HG03066 (cell line): ENCODE data around the gene LYG2.
"Not testable (repeated sequence)": the region's sequence is repeated elsewhere in the genome, so short reads cannot be mapped to it uniquely, and the experiment has no call there.

ENCODE experiments used
- ATAC-seq: cut with Tn5 transposase; IDR thresholded peaks from one replicate; pipeline ENCODE4 v1.9.1; 2021; ENCODE audit warnings: low read depth; ENCODE audit not compliant: unreplicated experiment

LYG2 gene, protein sequence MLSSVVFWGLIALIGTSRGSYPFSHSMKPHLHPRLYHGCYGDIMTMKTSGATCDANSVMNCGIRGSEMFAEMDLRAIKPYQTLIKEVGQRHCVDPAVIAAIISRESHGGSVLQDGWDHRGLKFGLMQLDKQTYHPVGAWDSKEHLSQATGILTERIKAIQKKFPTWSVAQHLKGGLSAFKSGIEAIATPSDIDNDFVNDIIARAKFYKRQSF

DNA sequence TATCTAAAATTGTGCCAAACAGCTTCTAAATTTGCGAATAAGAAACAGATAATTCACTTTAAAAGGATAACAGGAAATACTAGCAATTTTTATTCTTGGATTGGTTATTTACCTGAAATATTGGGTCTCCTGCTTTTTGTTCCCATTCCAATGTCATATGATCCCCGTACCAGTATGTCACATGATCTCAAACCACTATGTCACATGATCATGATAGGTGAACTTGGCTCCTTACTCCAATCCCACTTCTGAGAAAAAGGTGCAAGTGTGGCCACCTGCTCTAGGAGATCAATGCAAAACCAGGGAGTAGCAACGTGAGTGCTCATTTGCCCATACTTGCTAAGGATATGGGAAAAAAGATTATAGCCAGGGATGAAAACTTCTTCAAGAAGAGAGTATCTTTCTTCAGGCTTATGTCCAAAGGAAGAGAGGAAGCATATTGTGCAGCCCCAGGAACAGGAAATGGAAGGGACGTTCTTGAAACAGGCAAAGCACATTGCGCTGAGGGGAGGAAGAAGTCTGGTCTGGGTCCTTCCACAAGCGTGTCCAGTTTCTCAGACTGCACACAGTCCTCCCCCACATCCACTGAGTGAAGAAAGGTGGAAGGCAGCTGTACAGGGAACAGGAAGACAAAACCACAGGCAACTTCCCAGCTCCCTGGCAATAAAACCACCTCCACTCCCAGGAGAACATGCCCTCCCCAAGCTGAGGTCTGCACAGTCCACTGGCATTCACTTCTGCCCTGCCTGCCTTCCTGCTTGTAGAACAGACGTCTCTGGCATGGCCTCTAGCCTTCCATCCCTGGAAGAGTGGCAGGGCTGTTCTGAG is at the start of gene LYG2:
Gene LYG2 (minus strand): TSS at position 176 of the 828 bp plus-strand sequence. CDS start 1,406 bp downstream, outside the sequence.
- no peak for ATAC-seq

DNA sequence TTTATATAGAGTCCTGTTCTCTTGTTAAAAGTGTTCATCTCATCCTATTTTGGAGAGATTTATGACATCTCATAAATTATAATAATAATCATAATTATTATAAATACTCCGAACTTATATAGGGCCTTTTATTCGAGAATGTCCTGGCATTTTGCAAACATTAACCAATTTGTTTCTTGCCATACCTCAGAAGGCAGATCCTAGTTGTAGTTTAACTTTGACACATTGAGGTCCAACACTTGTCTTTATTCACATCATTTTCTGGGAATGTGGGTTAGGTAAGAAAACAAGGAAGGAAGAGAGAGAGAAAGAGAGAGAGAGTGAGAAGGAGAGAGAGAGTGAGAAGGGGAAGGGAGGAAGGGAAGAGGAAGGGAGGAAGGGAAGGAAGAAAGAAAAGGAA is 45.6 kb upstream of the LYG2 start, which contains the start of gene LYG1:
Gene LYG1 (minus strand): TSS at position 101 of the 400 bp plus-strand sequence. CDS start 5,527 bp downstream, outside the sequence.
- ATAC-seq, result not testable (repeated sequence)

DNA sequence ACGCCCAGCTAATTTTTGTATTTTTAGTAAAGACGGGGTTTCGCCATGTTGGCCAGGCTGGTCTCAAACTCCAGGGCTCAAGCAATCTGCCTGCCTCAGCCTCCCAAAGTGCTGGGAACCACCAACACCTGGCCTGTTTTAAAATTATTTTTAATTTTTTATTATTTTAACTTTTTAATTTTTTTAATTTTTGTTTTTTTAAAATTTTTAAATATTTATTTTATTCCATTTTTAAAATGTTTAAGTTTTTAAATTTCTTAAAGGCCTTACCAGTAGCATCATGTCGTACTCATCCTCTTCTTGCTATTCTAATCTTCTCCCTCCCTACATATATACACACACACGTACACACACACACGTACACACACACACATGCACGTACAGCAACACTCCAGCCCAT is 44.1 kb upstream of the LYG2 start:
- no peak for ATAC-seq

DNA sequence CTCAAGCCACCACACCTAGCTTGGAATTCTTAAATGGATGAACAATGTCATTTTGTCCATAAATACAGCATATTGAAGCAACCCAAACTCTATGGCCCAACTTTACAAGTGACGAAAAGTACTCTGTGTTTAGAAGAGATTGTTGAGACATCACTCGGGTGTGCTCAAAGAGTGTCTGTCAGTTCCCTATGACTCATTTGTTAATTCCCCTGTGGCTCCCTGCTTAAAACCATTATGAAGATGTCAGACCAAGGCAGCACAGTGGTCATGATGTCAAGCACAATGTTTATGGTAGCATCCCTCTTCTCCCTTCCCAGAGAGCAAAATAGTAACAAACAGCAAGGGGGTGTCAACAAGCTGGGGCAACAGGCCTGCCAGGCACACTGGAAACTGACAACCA is 42.5 kb upstream of the LYG2 start:
- no peak for ATAC-seq

DNA sequence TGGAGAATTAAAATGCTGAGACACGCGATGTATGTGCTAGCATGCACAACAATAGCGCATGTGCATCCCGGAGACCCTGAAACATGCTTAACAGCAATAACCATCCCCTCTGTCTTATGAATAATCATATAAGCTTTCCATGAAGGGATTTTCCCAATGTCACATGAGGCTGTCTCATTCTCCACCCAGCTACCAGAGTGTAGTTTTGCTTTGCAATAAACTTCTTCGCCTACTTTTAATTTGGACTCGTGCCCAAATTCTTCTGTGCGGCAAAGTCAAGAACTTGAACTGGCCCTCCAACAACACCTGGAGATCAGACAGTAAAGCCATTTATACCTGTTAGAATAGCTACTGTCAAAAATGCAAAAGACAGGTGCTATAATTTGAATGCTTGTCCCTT is 30.1 kb upstream of the LYG2 start:
- no peak for ATAC-seq

DNA sequence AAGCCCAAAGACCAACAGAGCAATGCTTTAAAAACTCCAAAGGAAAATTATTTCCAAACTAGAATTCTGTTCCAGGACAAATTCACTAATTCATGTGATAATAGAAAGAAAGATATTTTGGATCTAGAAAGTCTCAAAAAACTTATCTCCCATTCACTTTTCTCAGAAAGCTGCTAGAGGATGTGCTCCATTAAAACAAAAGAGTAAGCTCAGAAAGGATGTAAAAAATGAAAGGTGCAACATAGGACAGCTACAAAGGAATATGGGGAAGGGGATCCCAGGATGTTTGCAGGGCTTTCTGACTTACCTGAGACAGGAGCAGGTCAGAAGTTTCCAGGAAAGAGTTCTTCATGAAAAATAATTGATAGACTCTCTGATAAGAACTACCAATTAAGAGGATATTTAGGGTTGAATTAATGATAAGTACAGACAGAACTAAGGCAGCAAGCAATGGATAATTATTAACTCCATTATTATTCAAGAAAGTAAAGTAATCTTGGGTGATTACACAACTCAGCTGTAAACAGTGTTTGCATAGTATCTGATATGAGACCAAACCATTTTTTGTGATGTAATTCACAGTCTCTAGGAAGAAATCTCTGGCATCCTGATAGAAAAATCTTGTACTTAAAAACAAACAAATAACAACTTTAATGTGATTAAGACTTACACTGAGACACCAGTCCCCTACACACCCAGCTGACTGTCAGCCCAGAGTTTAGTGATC is 24.7 kb upstream of the LYG2 start:
- no peak for ATAC-seq

DNA sequence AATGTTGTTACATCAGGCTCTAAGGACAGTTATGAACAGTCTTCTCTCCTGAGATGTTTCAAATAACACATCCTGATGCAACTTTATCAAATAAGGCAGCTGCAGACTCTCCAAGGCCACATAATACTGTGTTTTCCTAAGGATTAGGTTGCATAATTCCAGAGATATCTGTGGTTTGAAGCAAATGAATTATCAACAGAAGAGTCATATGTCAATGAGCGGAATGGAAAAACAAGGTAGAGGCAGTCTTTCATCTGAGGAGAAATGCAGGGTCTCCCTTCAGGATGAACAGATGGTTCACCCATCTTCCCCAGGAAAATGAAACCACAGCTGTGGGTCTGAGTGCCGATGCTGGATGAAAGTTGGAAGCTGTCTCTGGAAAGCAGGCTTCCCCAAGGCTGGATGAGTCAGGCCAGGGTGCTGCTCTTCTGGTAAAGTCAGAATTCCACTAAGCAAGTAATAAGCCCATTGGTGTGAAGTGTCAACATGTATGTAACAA is 23.4 kb upstream of the LYG2 start:
- no peak for ATAC-seq

DNA sequence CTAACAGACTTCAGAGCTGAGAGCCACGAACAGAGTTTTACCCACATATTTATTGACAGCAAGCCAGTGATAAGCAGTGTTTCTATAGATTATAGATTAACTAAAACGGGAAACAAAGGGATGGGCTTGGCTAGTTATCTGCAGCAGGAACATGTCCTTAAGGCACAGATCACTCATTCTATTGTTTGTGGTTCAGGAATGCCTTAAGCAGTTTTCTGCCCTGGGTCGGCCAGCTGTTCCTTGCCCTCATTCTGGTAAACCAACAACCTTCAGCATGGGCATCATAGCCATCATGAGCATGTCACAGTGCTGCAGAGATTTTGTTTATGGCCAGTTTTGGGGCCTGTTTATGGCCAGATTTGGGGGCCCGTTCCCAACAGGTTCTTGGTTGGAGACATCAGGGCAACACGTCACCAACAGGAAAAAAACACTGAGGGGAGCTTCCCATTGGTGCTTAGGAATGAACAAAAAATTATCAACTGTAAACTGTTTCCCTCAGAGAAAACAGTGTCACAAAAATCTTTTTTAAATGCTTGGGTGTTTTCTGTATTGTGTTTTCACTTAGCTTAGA is 22.8 kb upstream of the LYG2 start:
- ATAC-seq, result not testable (repeated sequence)

DNA sequence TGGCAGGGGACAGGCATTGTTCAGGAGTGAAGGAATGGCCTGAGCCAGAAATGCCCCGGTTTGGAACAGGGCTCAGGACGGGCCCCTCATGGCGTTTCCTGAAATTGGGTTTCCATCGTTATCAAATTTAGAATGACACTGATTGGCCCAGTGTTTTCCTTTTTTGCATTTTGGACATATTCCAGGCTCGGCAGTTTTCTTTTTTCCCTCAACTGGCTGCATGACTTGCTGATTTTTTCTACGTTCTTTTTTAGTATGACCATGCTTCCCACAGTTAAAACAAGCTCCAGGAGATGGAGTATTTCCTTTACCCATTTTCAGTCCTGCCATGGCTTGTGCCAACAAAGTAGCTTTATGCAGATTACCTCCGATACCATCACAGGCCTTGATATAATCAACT is 20.4 kb upstream of the LYG2 start:
- no peak for ATAC-seq

DNA sequence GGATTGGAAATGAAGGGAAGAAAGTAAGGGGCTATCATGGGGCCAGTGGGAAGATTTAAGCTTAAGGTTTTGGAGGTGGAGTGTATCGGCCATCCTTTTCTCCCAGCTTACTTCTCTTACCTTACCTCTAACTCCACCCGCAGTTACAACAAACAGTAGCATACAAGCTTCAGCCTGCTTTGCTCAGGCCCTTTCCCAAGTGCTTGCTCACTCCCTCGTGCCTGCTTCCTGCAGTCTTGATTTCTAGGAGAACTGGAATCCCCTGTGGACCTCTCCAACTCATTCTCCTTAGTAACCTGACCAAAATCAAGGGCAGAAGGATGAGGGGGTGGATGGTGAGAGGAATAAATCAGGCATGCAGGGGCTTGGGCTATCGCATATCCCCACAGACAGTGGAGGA is 5.8 kb upstream of the LYG2 start:
- no peak for ATAC-seq

DNA sequence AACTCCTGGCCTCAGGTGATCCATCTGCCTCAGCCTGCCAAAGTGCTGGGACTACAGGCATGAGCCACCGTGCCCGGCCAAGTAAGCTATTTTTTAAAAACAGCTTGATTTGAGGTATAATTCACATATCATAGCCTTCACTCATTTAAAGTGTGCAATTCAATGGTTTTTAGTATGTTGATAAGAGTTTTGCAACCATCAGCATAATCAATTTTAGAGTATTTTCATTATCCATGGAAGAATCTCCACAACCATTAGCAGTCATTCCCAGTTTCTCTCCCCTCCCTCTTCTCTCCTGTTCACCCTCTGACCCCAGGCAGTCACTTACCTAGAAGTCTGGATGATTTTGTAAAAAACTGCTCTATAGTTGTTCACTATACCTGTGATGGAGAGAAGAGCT is 4.7 kb upstream of the LYG2 start:
- no peak for ATAC-seq

DNA sequence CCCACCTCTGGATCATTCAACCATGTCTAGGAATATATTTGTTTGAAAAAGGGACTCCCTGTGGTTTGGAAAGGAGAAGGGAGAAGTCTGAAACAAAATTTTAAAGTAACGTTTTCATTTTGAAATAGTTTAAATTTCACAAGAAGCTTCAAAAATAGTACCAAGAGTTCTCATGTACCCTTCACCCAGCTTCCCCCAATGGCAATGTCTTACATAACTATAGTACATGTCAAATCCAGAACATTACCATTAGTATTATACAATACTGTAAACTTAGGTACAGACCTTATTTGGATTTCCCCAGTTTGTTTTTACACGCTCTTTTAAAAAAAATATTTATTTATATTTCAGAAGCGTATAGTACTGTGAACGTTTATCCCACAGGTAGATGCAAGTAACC is 4.0 kb upstream of the LYG2 start:
- ATAC-seq, result no peak

DNA sequence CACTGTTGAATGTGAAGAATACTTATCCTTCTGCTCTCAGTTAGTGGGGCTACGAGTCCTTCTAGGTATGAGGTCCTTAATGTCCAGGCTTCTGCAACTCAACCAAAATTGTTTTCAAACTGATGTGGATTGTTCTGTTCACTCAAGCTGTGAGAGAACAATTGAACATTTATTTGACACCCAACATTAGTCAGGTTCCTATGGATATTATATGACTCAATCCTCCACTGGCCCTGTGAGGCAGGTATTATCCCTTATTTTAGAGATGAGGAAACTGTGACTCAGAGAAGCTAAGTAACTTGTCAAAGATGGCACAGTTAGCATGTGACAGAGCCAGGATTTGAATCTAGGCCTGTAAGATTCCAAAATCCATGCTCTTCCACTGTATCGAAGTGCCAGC is 1.2 kb upstream of the LYG2 start:
- no peak for ATAC-seq

DNA sequence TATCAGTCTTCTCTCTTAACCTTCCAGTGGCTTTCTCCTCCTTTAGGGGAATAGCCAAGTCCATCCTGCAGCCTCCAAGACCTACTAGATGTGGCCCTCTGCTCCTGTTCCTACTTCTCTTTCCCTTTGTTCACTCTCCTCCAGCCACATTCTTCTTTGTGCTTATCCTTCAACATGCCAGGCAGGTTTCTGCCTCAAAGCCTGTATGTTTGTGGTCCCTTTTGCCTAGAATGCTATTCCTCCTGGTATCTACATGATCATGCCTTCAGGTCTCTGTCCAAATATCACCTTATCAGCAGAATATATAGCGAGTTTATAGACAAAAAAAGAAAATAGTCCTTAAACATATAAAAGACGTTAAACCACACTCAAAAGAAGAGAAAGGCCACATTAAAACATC is 5.5 kb downstream of the LYG2 start:
- no peak for ATAC-seq

DNA sequence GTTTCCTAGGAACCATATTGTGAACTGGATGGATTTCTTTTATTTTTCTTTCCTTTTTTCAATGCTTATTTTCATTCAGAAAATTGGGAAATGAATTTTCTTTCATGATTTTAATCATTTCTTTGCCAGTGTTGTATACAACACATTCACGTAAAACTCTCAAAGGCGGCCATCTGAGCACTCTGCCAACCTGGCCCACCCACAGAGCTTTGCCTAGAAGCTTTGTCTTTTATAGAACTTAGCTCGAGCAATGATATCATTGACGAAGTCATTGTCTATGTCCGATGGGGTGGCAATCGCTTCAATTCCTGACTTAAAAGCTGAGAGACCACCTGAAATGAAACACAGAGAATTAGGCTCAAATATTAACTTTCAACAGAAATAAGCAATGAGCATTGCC is 13.3 kb downstream of the LYG2 start:
- ATAC-seq, result no peak

DNA sequence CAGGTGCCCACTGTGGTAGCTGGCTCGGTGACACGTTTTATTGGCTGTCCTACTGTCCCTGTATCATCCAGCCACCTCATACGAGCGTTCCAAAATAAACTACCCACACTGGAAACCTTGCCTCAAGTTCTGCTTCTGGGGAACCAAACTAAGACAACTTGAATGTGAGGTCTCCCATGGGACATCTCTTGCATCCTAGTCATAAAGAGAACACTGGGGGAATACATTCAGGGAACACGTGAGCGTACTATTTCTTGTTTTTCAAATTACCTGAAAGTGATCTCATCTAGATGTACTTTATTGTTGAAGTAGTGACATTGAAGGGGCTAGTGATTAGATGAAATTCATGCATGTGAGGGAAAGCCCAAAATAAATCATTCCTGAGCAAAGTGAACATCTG is 15.0 kb downstream of the LYG2 start:
- no peak for ATAC-seq

DNA sequence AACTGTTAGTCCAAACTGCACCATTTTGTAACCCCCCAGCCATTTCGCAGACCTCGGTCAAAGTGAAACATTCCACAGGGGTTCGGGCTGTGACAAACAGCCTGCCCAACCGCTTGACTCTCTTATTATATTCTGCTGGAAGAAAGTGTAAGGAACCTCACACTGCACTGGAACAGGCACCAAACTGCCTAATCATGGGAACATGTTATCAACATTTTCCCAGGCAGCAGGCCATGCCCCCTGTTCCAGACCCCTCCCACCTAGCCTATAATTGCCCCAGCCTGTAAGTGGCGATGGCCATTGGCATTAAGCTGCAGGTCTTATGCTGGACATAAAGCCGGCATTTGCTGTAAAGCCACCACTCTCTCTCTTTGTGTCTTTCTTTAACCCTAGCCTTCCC is 16.9 kb downstream of the LYG2 start:
- ATAC-seq, result no peak

DNA sequence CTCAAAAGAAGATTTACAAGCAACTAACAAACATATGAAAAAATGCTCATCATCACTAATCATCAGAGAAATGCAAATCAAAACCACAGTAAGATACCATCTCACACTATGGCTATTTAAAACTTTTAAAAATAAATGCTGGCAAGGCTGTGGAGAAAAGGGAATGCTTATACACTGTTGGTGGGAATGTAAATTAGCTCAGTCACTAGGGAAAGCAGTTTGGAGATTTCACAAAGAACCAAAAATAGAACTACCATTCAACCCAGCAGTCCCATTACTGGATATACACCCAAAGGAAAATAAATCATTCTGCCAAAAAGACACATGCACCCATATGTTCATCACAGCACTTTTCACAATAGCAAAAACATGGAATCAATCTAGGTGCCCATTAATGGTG is 22.3 kb downstream of the LYG2 start:
- not testable (repeated sequence) for ATAC-seq

DNA sequence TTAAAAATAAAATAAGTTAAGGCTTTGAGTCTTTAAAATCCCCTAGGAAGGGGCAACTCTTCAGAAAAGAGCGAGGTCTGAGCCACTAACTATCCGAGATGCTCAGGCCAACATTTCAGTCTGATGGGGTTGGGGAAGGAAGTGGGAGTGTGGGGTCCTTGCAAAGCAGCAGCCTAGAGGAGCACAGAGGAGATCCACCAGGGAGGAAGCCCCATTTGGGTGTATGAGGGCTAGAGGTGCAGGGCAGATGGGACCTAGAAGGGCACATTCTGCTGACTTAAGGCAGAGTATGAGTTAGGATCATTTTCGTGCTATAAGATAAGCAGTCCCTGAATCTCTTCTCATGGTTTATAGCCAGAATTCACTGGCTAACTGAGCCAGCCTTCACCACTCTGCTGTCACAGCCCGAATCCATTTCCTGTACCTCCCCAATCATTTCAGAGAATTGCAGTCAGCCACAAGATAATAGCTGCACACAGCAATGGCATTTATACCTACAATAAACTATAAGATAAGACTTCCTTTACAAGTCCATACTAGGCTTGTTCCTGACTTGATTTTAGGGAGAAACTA is 37.5 kb downstream of the LYG2 start:
- ATAC-seq, result no peak

DNA sequence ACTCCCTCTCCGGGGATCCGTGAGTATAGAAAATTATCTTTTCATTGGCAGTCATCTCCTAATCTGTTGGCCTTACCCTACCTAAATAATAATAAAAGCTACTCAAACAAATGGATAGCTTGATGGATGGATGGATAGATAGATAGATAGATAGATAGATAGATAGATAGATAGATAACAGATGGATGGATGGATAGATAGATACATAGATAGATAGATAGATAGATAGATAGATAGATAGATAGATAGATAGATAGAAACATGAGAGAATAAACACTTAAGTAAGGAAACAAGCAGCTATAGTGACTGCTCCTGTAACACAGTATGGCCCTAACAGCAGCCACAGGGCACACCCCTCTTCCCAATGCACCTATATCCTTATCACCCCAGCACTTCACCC is 39.4 kb downstream of the LYG2 start:
- no peak for ATAC-seq

DNA sequence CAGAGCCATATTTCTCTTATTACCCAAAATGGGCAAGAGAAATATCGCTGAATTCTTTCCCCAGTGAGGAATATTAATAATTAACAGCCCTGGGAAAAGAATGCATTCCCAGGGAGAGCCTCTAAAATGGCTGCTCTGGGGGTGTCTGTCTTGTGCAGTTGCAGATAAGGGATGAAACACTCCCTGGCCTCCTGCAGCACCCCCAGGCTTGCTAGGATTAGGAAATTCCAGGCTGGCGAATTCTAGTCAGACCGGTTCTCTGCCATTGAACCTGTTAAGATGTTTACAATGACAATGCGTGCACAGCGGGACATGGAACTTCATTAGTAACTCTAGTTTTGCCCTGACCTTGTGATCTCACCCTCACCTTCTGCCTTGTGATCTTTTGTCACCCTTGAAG is 50.0 kb downstream of the LYG2 start:
- no peak for ATAC-seq
